HG03354 (cell line): Measurements from ENCODE around the gene CREBBP.

Source experiments
- ATAC-seq: cut with Tn5 transposase; IDR thresholded peaks from one replicate; pipeline ENCODE4 v1.9.1; 2021; ENCODE audit warnings: mild to moderate bottlenecking; ENCODE audit not compliant: unreplicated experiment, poor library complexity, severe bottlenecking

The CREBBP gene

DNA sequence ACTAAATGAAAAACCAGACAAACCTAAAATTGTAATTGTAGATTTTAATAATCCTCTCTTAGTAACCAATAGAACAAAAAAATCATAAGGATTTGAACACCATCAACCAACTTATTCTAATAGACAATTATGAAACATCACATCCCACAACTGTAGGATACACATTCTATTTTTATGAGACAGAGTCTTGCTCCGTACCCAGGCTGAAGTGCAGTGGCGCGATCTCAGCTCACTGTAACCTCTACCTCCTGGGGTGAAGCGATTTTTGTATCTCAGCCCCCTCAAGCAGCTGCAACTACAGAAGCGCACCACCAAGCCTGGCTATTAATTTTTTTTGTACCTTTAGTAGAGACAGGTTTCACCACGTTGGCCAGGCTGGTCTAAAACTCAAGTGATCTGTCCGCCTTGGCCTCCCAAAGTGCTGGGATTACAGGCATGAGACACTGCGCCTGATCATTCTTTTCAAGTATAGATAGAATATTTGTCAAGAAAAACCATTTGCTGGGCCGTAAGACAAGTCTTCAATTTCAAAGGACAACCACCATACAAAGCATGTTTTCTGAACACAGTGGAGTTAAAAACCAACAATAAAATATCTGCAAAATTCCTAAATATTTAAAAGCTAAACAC is 49.8 kb downstream of the CREBBP start:
- ATAC-seq, result no peak

DNA sequence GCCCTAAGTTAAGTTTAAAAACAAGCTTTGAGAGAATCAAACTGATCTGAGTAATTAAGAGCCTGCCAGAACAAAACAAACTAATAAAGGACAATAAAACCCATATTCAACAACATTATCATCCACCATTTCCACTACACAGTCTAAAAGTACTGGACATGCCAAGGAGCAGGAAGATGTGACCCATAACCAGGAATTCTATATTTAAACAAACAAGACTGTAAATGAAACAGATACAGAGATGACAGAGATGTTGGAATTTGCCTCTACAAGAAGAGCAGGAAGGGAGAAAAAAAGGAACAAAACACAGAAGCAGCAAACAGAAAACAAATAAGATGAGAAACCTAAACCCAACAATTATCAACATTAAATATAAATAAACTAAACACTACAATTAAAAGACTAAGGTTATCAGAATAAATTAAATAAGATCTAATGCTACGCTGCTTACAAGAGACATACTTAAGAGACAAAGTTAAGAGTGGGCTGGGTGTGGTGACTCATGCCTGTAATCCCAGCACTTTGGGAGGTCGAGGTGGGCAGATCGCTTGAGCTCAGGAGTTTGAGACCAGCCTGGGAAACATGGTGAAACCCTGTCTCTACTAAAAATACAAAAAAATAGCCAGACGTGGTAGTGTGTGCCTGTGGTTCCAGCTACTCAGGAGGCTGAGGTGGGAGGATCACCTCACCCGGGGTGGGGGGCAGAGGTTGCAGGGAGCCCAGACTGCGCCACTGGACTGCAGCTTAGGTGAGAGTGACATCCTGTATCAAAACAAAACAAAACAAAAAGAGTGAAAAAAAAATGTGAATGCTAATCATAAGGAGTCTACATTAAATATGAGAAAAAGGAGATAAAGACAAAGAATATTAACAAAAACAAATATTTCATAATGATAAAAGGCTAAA is 50.6 kb downstream of the CREBBP start:
- ATAC-seq, result no peak

DNA sequence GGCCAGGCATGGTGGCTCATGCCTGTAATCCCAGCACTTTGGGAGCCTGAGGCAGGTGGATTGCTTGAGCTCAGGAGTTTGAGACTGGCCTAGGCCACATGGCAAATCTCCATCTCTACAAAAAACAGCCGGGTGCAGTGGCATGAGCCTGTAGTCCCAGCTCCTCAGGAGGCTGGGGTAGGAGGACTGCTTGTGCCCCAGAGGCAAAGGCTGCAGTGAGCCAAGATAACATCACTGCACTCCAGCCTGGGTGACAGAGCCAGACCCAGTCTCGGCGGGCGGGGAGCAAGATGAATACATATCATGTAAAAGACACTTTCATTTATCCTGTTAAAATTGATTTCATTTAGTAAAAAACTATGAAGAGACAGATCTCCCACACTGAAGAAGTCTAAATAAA is 54.6 kb downstream of the CREBBP start:
- ATAC-seq, result no peak

- ATAC-seq, result no peak
Measured at GRCh38 chr16:3825103-3825502, 55.4 kb downstream of the CREBBP start.

GRCh38 chr16:3824121-3824795 is 56.3 kb downstream of the CREBBP start:
- ATAC-seq, result no peak

- no peak for ATAC-seq
Measured at GRCh38 chr16:3823427-3823826, 57.1 kb downstream of the CREBBP start.

GRCh38 chr16:3822366-3823045 is 58.0 kb downstream of the CREBBP start:
- no peak for ATAC-seq

GRCh38 chr16:3821184-3821583 is 59.3 kb downstream of the CREBBP start:
- no peak for ATAC-seq

GRCh38 chr16:3819746-3820724 is 60.5 kb downstream of the CREBBP start:
- no peak for ATAC-seq

- no peak for ATAC-seq
Measured at GRCh38 chr16:3819175-3819527, 61.4 kb downstream of the CREBBP start.

DNA sequence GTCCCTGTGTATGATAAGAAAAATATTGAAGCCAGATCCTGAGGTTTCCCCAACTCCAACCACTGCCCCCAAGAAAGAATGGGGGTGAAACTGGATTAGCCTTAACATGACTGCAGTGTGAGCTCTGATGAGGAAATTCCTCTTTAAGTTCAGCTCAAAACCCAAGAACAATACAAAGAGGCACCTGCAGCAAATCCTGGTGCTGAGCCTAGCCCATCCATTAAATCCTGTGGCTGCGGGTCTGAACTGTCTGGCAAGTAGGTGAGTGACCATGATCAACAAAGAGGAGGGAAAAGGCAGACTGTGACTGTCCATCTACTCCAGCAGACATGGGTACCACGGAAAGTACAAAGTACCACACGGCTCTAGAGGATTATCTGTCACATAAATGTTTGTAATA is 64.2 kb downstream of the CREBBP start:
- ATAC-seq, result no peak

DNA sequence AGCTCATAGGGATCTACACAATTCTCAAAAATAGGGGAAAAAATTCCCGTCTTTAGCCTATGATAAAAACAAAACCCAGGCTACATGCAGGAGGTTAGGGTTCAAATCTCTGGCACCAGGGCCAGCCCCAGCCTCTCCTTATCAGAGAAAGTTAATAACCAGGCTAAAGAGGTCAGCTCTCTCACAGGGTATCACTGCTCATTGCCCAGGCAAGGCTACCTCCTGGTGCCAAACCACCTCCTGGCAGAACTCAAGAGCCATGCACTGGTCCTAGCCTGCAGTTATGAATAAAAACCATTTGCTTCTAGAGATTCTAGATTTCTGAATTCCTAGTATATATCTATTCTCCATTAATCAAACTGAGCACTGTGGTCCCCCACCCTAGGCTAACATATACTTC is 65.8 kb downstream of the CREBBP start:
- ATAC-seq, result no peak

GRCh38 chr16:3812469-3813172 is 67.9 kb downstream of the CREBBP start:
- no peak for ATAC-seq

DNA sequence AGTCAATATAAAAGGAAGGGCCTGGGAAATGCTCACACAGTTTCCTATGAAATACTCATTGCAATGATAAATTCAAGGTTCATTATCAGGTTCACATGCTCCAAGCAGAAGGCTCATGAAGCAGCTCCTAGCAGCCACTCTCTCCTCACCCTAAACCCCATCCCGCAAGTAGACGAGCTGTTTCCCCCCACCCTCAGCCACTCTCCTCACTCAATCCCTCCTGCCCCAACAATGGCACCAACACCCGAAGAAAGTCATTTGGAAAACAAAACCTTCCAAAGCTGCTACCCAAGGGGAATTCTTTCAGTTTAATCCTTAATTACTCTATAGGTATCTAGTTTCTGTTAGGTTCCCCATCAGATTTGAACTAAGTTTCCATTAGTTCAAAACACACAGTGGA is 69.7 kb downstream of the CREBBP start:
- ATAC-seq, result no peak

- ATAC-seq, result no peak
Measured at GRCh38 chr16:3810198-3810664, 70.3 kb downstream of the CREBBP start.

- no peak for ATAC-seq
Measured at GRCh38 chr16:3808308-3809063, 72.0 kb downstream of the CREBBP start.

GRCh38 chr16:3807425-3808123 is 72.9 kb downstream of the CREBBP start:
- ATAC-seq, result no peak
